Measurements from ENCODE around the gene C19orf81. TPM values are rescaled to one million over a fixed set of nuclear protein-coding genes. Genes with fewer than 3 reads are reported as not detected.

C19orf81 gene
- total RNA-seq, 1 donor from 2014 or later = 9.6 TPM

- TF ChIP-seq, protein P1, sequence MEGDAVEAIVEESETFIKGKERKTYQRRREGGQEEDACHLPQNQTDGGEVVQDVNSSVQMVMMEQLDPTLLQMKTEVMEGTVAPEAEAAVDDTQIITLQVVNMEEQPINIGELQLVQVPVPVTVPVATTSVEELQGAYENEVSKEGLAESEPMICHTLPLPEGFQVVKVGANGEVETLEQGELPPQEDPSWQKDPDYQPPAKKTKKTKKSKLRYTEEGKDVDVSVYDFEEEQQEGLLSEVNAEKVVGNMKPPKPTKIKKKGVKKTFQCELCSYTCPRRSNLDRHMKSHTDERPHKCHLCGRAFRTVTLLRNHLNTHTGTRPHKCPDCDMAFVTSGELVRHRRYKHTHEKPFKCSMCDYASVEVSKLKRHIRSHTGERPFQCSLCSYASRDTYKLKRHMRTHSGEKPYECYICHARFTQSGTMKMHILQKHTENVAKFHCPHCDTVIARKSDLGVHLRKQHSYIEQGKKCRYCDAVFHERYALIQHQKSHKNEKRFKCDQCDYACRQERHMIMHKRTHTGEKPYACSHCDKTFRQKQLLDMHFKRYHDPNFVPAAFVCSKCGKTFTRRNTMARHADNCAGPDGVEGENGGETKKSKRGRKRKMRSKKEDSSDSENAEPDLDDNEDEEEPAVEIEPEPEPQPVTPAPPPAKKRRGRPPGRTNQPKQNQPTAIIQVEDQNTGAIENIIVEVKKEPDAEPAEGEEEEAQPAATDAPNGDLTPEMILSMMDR (conservative IDR thresholded peaks at IDR 0.05; ENCODE audit: low read depth, low read length) = no peak
- no peak for DNase-seq (ENCODE audit: low read depth)
- H3K4me3 ChIP-seq (ENCODE audit: low read depth, low read length) = no peak overlapping the region
Measured at GRCh38 chr19:50660088-50660366, 10.8 kb downstream of the C19orf81 start.

- no peak for DNase-seq (ENCODE audit: low read depth)
- H3K4me3 ChIP-seq (ENCODE audit: low read depth, low read length) = no peak overlapping the region
- TF ChIP-seq, protein P1 (conservative IDR thresholded peaks at IDR 0.05; ENCODE audit: low read depth, low read length) = no peak
Measured at GRCh38 chr19:50661023-50661422, 11.8 kb downstream of the C19orf81 start.

DNA sequence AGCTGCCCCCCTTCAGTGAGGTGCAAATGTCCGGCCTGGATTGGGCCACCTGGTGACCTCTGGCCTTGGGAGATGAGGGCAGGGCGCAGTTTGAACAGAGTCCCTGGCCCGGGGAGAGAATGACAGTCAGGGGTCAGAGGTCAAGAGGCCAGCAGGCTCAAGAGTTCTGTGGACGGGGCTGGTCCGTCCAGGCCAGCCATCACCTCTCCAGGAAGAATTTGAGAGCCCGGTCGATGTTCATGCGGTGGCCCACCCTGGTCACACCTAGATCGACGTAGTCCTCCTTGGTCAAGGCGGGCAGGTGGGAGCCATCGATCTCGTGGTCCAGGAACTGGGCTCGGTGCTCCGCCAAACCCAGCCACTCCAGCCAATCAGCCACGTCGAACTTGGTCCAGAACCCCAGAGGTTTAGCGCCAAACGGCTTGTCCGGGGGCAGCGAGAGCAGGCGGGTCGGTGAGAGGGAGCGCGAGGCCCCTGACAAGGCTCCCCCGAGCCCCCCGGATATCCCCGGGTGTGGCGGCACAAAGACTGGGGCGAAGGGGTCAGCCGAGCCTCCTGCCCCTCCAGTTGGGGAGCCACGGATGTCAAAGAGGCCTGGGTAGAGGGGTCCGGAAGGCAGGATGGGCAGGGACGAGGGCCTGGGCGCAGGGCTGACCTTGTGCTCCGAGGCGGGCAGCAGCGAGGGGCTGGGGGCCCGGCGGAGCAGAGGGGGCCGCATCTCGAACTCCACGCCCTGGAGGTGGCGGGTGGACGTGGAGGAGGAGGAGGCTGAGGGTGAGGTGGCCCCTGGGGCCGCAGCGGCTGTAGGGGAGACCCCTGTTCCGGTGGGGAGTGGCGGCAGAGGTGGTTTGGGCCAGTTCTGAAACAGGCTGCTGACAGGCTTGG is 12.8 kb downstream of the C19orf81 start:
- TF ChIP-seq, protein P1 (conservative IDR thresholded peaks at IDR 0.05; ENCODE audit: low read depth, low read length) = no peak
- H3K4me3 ChIP-seq (ENCODE audit: low read depth, low read length) = no peak overlapping the region
- no peak for DNase-seq (ENCODE audit: low read depth)

GRCh38 chr19:50662651-50663481 is 13.6 kb downstream of the C19orf81 start:
- H3K4me3 ChIP-seq (ENCODE audit: low read depth, low read length) = no peak overlapping the region
- no peak for DNase-seq (ENCODE audit: low read depth)
- TF ChIP-seq, protein P1 (conservative IDR thresholded peaks at IDR 0.05; ENCODE audit: low read depth, low read length) = no peak

DNA sequence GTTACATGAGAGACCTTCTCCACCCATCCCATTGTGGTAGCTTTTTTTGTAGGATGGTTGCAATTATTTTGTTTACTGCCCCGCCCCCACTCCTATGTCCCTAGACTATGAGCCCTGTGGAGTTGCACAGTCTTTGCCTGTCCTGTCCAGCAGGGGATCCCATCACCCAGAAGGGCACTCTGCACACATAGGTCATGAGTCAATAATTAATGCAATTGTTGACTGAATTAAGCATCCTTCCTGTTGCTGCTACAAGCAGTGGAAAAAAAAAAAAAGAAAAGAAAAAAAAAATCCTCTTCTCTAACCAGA is 14.2 kb downstream of the C19orf81 start:
- no peak overlapping the region for H3K4me3 ChIP-seq (ENCODE audit: low read depth, low read length)
- TF ChIP-seq, protein P1 (conservative IDR thresholded peaks at IDR 0.05; ENCODE audit: low read depth, low read length) = peak; percentile 61
- DNase-seq (ENCODE audit: low read depth) = no peak

GRCh38 chr19:50664204-50664603 is 15.0 kb downstream of the C19orf81 start:
- TF ChIP-seq, protein P1 (conservative IDR thresholded peaks at IDR 0.05; ENCODE audit: low read depth, low read length) = no peak
- no peak for DNase-seq (ENCODE audit: low read depth)
- H3K4me3 ChIP-seq (ENCODE audit: low read depth, low read length) = no peak overlapping the region

Data from epithelial cell of proximal tubule (primary cell).